GM12864 (cell line): Measurements from ENCODE around the gene TRMT44.
A peak's percentile ranks its signal among the peaks of the same experiment; 100 is the strongest.

Experiments
- DNase-seq: peaks from one replicate; pipeline ENCODE4 v3.0.0-alpha.2; 2011; ENCODE audit warnings: low read depth
- H3K4me3 ChIP-seq: 2 replicates; pipeline ENCODE4 v1.5.1; 2011; ENCODE audit warnings: mild to moderate bottlenecking, low read depth, low read length, control low read depth
- TF ChIP-seq, protein P1 (sequence below): IDR thresholded peaks from 2 replicates; pipeline ENCODE4 v1.5.1; 2011; ENCODE audit warnings: low read depth, mild to moderate bottlenecking, moderate library complexity, low read length, control low read depth, inconsistent platforms; ENCODE audit errors: missing control alignments

TRMT44 gene

DNA sequence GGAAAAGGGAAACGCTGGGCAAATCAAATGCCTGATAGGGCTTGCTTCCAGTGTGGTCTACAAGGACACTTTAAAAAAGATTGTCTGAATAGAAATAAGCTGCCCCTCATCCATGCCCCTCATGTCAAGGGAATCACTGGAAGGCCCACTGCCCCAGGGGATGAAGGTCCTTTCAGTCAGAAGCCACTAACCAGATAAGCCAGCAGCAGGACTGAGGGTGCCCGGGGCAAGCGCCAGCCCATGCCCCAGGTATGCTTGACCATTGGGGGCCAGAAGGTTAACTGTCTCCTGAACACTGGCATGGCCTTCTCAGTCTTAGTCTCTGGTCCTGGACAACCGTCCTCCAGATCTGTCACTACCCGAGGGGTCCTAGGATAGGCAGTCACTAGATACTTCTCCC lies 17.8 kb upstream of the TRMT44 start:
- DNase-seq = no peak
- TF ChIP-seq, protein P1, sequence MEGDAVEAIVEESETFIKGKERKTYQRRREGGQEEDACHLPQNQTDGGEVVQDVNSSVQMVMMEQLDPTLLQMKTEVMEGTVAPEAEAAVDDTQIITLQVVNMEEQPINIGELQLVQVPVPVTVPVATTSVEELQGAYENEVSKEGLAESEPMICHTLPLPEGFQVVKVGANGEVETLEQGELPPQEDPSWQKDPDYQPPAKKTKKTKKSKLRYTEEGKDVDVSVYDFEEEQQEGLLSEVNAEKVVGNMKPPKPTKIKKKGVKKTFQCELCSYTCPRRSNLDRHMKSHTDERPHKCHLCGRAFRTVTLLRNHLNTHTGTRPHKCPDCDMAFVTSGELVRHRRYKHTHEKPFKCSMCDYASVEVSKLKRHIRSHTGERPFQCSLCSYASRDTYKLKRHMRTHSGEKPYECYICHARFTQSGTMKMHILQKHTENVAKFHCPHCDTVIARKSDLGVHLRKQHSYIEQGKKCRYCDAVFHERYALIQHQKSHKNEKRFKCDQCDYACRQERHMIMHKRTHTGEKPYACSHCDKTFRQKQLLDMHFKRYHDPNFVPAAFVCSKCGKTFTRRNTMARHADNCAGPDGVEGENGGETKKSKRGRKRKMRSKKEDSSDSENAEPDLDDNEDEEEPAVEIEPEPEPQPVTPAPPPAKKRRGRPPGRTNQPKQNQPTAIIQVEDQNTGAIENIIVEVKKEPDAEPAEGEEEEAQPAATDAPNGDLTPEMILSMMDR = no peak
- no peak overlapping the region for H3K4me3 ChIP-seq

DNA sequence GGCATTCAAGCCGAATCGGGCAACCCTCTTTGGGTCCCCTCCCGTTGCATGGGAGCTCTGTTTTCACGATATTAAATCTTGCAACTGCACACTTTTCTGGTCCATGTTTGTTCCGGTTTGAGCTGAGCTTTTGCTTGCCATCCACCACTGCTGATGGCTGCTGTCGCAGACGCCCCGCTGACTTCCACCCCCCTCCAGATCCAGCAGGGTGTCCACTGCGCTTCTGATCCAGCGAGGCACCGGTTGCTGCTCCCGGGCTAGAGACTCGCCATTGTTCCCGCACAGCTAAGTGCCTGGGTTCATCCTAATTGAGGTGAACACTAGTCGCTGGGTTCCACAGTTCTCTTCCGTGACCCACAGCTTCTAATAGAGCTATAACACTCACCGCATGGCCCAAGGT lies 13.3 kb upstream of the TRMT44 start:
- TF ChIP-seq, protein P1 = no peak
- H3K4me3 ChIP-seq = peak overlapping the region; percentile 58
- no peak for DNase-seq

DNA sequence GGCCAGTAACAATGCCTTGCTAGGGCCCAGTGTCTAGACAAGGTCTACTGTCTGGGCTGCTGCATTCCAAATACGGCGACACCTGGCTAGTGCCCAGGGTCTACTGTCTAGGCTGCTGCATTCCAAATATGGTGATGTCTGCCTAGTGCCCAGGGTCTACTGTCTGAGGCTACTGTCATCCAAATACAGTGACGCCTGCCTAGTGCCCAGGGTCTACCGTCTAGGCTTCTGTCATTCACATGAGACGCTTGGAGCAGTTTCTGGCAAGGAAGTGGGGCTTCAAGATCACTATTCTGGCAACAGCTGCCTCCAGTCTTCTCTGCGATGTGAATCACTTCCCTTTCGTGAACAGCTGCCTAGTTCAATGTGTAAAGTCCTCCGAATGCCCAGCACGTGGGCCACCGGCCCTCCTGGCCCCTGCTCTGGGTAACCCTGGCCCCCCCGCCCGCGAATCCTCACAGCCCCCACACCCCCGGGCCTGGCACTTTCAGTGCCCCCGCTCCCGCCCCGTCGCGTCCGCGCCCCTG lies 12.8 kb upstream of the TRMT44 start:
- TF ChIP-seq, protein P1 = no peak
- DNase-seq = no peak
- peak overlapping the region; percentile 58 for H3K4me3 ChIP-seq

DNA sequence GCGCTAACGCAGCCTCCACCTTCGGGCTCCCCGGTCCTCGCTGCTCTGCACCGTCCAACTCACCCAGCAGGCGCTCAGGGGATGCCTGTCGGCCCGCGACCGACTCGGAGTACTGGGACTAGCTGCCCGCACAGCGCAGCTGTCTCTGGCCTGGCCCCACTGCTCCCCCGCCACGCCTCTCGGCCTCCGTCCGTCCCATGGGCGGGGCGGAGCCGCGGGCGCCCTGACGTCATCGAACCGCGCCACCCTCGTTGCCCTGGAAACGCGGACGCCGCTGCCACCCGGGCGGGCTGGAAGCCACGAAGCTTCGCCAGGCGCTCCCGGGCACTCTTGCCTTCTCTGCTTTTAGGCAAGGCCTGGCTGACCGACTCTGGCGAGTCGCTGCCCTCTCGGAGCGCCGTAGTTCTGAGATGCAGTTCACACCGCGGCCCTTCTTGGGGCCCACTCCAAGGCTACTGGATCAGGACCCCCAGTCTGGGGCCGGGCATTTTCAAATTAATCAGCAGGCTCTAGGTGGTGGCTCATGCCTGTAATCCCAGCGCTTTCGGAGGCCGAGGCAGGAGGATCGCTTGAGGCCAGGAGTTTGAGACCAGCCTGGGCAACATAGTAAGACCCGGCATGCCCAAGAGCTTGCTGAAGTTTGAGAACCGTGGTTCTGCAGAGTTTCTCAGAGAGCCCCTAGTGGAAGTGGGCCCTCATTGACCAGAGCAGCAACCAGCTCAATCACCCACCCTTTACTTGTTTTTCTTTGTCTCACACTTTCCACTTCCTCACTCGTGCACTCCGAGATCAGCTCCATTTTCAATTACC lies 12.1 kb upstream of the TRMT44 start:
- DNase-seq = no peak
- H3K4me3 ChIP-seq = peak overlapping the region; percentile 58
- TF ChIP-seq, protein P1 = peak; percentile 65

DNA sequence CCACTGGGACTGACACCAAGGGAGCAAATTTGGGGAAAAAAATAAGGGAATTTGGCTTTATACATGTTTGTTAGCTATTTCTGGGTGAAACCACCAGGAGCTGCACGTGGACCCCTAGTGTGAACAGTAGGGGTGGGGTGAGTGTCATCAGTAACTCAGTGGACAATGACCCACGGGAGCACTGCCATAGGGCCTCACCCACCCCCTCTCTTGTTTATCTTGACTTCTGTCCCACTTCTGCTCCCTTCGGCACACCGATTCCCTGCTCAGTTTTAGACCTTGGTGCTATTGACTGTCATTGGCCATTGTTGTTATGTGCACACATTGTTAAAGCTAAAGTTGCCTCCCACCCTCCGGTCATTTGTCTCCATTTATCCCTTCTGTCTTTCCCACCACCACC lies 9.0 kb upstream of the TRMT44 start:
- no peak overlapping the region for H3K4me3 ChIP-seq
- no peak for DNase-seq
- TF ChIP-seq, protein P1 = no peak

DNA sequence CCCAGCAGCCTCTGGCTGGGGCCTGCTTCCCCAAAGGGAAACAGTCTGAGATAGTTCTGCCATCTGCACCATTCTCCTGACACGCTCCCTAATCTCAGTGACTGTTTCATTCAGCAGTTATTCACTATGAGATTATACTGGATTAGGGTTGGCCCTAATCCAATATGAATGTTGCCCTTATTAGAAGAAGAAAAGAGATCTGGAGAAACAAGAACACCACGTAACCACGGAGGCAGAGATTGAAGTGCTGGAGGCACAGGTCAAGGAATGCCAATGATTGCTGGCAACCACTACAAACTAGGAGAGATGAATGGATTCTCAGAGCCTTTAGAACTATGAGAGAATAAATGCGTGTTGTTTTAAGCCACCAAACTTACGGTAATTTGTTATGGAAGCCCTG lies 7.4 kb upstream of the TRMT44 start:
- no peak overlapping the region for H3K4me3 ChIP-seq
- no peak for DNase-seq
- TF ChIP-seq, protein P1 = no peak
